Measurements from ENCODE around the gene PARD3.

GRCh38 chr10:34145715-34146114 lies 669.4 kb downstream of the PARD3 start:
- TF ChIP-seq CTCF (IDR thresholded peaks at IDR 0.05) (no peak), POLR2A (IDR thresholded peaks at IDR 0.05) (no peak)
